ENCODE results near the gene GALNT18. TPM values are rescaled to one million over a fixed set of nuclear protein-coding genes. Genes with fewer than 3 reads are reported as not detected.
A peak's percentile ranks its signal among the peaks of the same experiment; 100 is the strongest.

Gene GALNT18
- total RNA-seq, 1 experiment from 2014 or later, result 9.2 TPM

GRCh38 chr11:11555208-11555607 is 66.6 kb downstream of the GALNT18 start:
- Mint-ChIP-seq H3K4me3 (ENCODE audit: low read depth, unreplicated experiment) (no peak overlapping the region), H3K27me3 (ENCODE audit: unreplicated experiment) (no peaks in the 10 kb centered on the region), H3K4me1 (ENCODE audit: low read depth, unreplicated experiment) (peaks cover 28% of the 10 kb centered on the region), H3K36me3 (ENCODE audit: insufficient read depth, unreplicated experiment) (no peaks in the 10 kb centered on the region), H3K27ac (ENCODE audit: unreplicated experiment) (no peak overlapping the region), H3K9me3 (ENCODE audit: low read depth, unreplicated experiment) (peaks cover 5% of the 10 kb centered on the region)
- intact Hi-C loops (cut with micrococcal nuclease; ENCODE audit: unreplicated experiment), result no loop called here
- TF ChIP-seq CTCF (IDR thresholded peaks at IDR 0.05; ENCODE audit: unreplicated experiment), result no peak
- CTCF ChIA-PET, result interaction anchor here (0.6 kb wide), 1 partner anchor 177 kb away, joined by 3 read pairs; no protein-coding TSS in a partner anchor
- DNase-seq, result no peak
- no TSS peak for BruUV-seq (replicated peaks)

- H3K36me3 Mint-ChIP-seq (ENCODE audit: insufficient read depth, unreplicated experiment), result no peaks in the 10 kb centered on the region
- H3K9me3 Mint-ChIP-seq (ENCODE audit: low read depth, unreplicated experiment), result peaks cover 3% of the 10 kb centered on the region
- no peaks in the 10 kb centered on the region for H3K27me3 Mint-ChIP-seq (ENCODE audit: unreplicated experiment)
- no peak overlapping the region for H3K4me3 Mint-ChIP-seq (ENCODE audit: low read depth, unreplicated experiment)
- intact Hi-C loops (cut with micrococcal nuclease; ENCODE audit: unreplicated experiment), result no loop called here
- no peak for TF ChIP-seq CTCF (IDR thresholded peaks at IDR 0.05; ENCODE audit: unreplicated experiment)
- peaks cover 19% of the 10 kb centered on the region for H3K4me1 Mint-ChIP-seq (ENCODE audit: low read depth, unreplicated experiment)
- H3K27ac Mint-ChIP-seq (ENCODE audit: unreplicated experiment), result peak overlapping the region; percentile 52
- CTCF ChIA-PET, result no interaction called here
- no TSS peak for BruUV-seq (replicated peaks)
- no peak for DNase-seq
Measured at GRCh38 chr11:11553573-11553972, 68.2 kb downstream of the GALNT18 start.

- Mint-ChIP-seq H3K4me1 (ENCODE audit: low read depth, unreplicated experiment) (peaks cover 18% of the 10 kb centered on the region), H3K9me3 (ENCODE audit: low read depth, unreplicated experiment) (peaks cover 3% of the 10 kb centered on the region), H3K27ac (ENCODE audit: unreplicated experiment) (no peak overlapping the region), H3K4me3 (ENCODE audit: low read depth, unreplicated experiment) (no peak overlapping the region), H3K27me3 (ENCODE audit: unreplicated experiment) (no peaks in the 10 kb centered on the region), H3K36me3 (ENCODE audit: insufficient read depth, unreplicated experiment) (no peaks in the 10 kb centered on the region)
- no peak for TF ChIP-seq CTCF (IDR thresholded peaks at IDR 0.05; ENCODE audit: unreplicated experiment)
- CTCF ChIA-PET, result no interaction called here
- intact Hi-C loops (cut with micrococcal nuclease; ENCODE audit: unreplicated experiment), result no loop called here
- peak; percentile 51 for DNase-seq
- no TSS peak for BruUV-seq (replicated peaks)
Measured at GRCh38 chr11:11552529-11553087, 69.2 kb downstream of the GALNT18 start.

- H3K27me3 Mint-ChIP-seq (ENCODE audit: unreplicated experiment), result no peaks in the 10 kb centered on the region
- BruUV-seq (replicated peaks), result no TSS peak
Measured at GRCh38 chr11:11550534-11550933, 71.3 kb downstream of the GALNT18 start.

More at GRCh38 chr11:11550534-11550933, 71.3 kb downstream of the GALNT18 start:
- intact Hi-C loops (cut with micrococcal nuclease; ENCODE audit: unreplicated experiment), result no loop called here
- Mint-ChIP-seq H3K4me1 (ENCODE audit: low read depth, unreplicated experiment) (peaks cover 18% of the 10 kb centered on the region), H3K4me3 (ENCODE audit: low read depth, unreplicated experiment) (no peak overlapping the region), H3K27ac (ENCODE audit: unreplicated experiment) (no peak overlapping the region), H3K36me3 (ENCODE audit: insufficient read depth, unreplicated experiment) (no peaks in the 10 kb centered on the region), H3K9me3 (ENCODE audit: low read depth, unreplicated experiment) (peaks cover 3% of the 10 kb centered on the region)
- CTCF ChIA-PET, result no interaction called here
- DNase-seq, result no peak
- no peak for TF ChIP-seq CTCF (IDR thresholded peaks at IDR 0.05; ENCODE audit: unreplicated experiment)

Data from Calu3 (cell line).